Right lobe of liver (tissue), 6 donors: ENCODE measurements around the gene PPDPF. TPM values are rescaled to one million over a fixed set of nuclear protein-coding genes. Genes with fewer than 3 reads are reported as not detected.
"Not testable (repeated sequence)": the region's sequence is repeated elsewhere in the genome, so short reads cannot be mapped to it uniquely, and the experiment has no call there.

Source experiments
- ATAC-seq, 4 donors: fragments of 200-7000 bp; cut with Tn5 transposase; one replicate each; pipeline ENCODE4 v1.9.1; 2020; ENCODE audit warnings: mild to moderate bottlenecking in 4 of 4, moderate library complexity in 4 of 4
- DNase-seq, 3 donors: peaks; one replicate each; pipeline ENCODE4 v3.0.0-alpha.2; 2020
- H3K27ac ChIP-seq, 3 donors: fragments of 200-600 bp; one replicate each; pipeline ENCODE4 v1.8.0; 2022
- H3K27me3 ChIP-seq, 2 donors: fragments of 200-600 bp; one replicate each; pipeline ENCODE4 v1.8.0; 2022
- H3K36me3 ChIP-seq, 4 donors: fragments of 200-600 bp; sonication (generic) in 1 of 4; one replicate each; pipeline versions ENCODE4 v1.5.1 to v1.8.0; 2017 to 2022; ENCODE audit warnings: control low read depth in 1 of 4
- H3K4me1 ChIP-seq, 4 donors: fragments of 200-600 bp; sonication (generic) in 1 of 4; one replicate each; pipeline versions ENCODE4 v1.5.1 to v1.8.0; 2017 to 2022; ENCODE audit warnings: control low read depth in 1 of 4
- H3K4me3 ChIP-seq, 3 donors: fragments of 200-600 bp; one replicate each; pipeline ENCODE4 v1.8.0; 2022
- H3K9me3 ChIP-seq, 4 donors: fragments of 200-600 bp; sonication (generic) in 1 of 4; one replicate each; pipeline versions ENCODE4 v1.5.1 to v1.8.0; 2017 to 2022; ENCODE audit warnings: control low read depth in 1 of 4
- CTCF ChIP-seq, 4 donors: fragments of 200-600 bp in 3 of 4; fragments of 450-650 bp in 1 of 4; IDR thresholded peaks; one replicate each; pipeline versions ENCODE4 v1.5.1 to v1.8.0; 2016 to 2022; ENCODE audit warnings: antibody characterized with exemption in 4 of 4, mild to moderate bottlenecking in 2 of 4
- POLR2A ChIP-seq: fragments of 450-650 bp; IDR thresholded peaks from one replicate; pipeline ENCODE4 v1.6.1; 2017; ENCODE audit warnings: antibody characterized with exemption, mild to moderate bottlenecking
- WGBS: methylation state at CpG from one replicate; pipeline ENCODE4 v1.1.6; 2018; ENCODE audit warnings: low coverage, low lambda C conversion rate; ENCODE audit not compliant: insufficient coverage; ENCODE audit errors: missing lambda C conversion rate; 5-methylcytosine and 5-hydroxymethylcytosine counted together
- intact Hi-C, 2 donors: fragments of 100-400 bp; cut with DNase I; formaldehyde crosslinking; loops; one replicate each; pipeline versions ENCODE4 v1.11.2 to v1.14.1; 2022
- total RNA-seq, 6 experiments: library from RNA; depleted of rRNA in 2 of 6; stranded (reverse); fragments of >200 nt in 2 of 6; fragmentation: NEBNext Ultra II Directional in 3 of 6; extraction: Animal tissue kit (Norgen Biotek cat#: 25700) in 3 of 6; gene quantifications; one replicate each; pipeline versions ENCODE4 v1.1.0 to v1.2.4, GENCODE V29; 2016 to 2023
- donor health status: DM: no; HTN: yes; CAD: no.
- donor health status: DM: no; HTN: no; CAD: no.
- donor health status: DM: no; HTN: no; CAD: no.
- donor health status: DM: no; HTN: yes; CAD: no.
- donor health status: DM: no; HTN: yes; CAD: no.

Gene PPDPF
- total RNA-seq, 6 experiments from 2014 or later, result 50.2 to 99.4 (median 76.7) TPM

GRCh38 chr20:63477944-63478343 lies 42.6 kb upstream of the PPDPF start:
- H3K36me3 ChIP-seq, result no peaks in the 10 kb centered on the region
- H3K27me3 ChIP-seq, result peaks cover 0 to 6% of the 10 kb centered on the region in 2 donors
- no peaks in the 10 kb centered on the region for H3K9me3 ChIP-seq
- H3K27ac ChIP-seq, result no peak overlapping the region
- WGBS, result 35% methylated on average over 6 of the region's 17 CpGs
- H3K4me1 ChIP-seq, result no peaks in the 10 kb centered on the region
- no peak for TF ChIP-seq POLR2A
- no peak for TF ChIP-seq CTCF (IDR thresholded peaks at IDR 0.05)
- ATAC-seq (no peak), DNase-seq (no peak)
- intact Hi-C loops, result no loop called here
- no peak overlapping the region for H3K4me3 ChIP-seq

GRCh38 chr20:63478346-63479302 lies 41.9 kb upstream of the PPDPF start:
- intact Hi-C loops, result no loop called here
- no peak overlapping the region for H3K27ac ChIP-seq
- no peaks in the 10 kb centered on the region for H3K36me3 ChIP-seq
- DNase-seq (no peak), ATAC-seq (no peak)
- TF ChIP-seq POLR2A, result no peak
- no peaks in the 10 kb centered on the region for H3K9me3 ChIP-seq
- H3K4me1 ChIP-seq, result no peaks in the 10 kb centered on the region
- peaks cover 0 to 6% of the 10 kb centered on the region in 2 donors for H3K27me3 ChIP-seq
- 68% methylated on average over 7 of the region's 34 CpGs for WGBS
- H3K4me3 ChIP-seq, result no peak overlapping the region

GRCh38 chr20:63479695-63480419 lies 40.7 kb upstream of the PPDPF start:
- H3K9me3 ChIP-seq, H3K36me3 ChIP-seq, H3K27me3 ChIP-seq, H3K27ac ChIP-seq, DNase-seq, H3K4me3 ChIP-seq, H3K4me1 ChIP-seq, intact Hi-C loops, ATAC-seq: not testable (repeated sequence)
- WGBS, result 50% methylated on average over 7 of the region's 32 CpGs

GRCh38 chr20:63481503-63481902 lies 39.1 kb upstream of the PPDPF start:
- Histone ChIP-seq H3K4me3 (no peak overlapping the region), H3K4me1 (no peaks in the 10 kb centered on the region), H3K9me3 (no peaks in the 10 kb centered on the region), H3K27ac (no peak overlapping the region), H3K36me3 (no peaks in the 10 kb centered on the region), H3K27me3 (no peaks in the 10 kb centered on the region)
- TF ChIP-seq POLR2A (no peak), CTCF (IDR thresholded peaks at IDR 0.05) (no peak)
- WGBS, result 27% methylated on average over 6 of the region's 12 CpGs
- intact Hi-C loops, result no loop called here
- no peak for DNase-seq
- ATAC-seq, result no peak

- DNase-seq (no peak), ATAC-seq (no peak)
- TF ChIP-seq CTCF (IDR thresholded peaks at IDR 0.05) (no peak), POLR2A (no peak)
- Histone ChIP-seq H3K4me3 (no peak overlapping the region), H3K27ac (no peak overlapping the region), H3K36me3 (no peaks in the 10 kb centered on the region), H3K27me3 (no peaks in the 10 kb centered on the region), H3K4me1 (no peaks in the 10 kb centered on the region), H3K9me3 (no peaks in the 10 kb centered on the region)
- WGBS, result 38% methylated on average over 5 of the region's 11 CpGs
- intact Hi-C loops, result no loop called here
These were observed 38.5 kb upstream of the PPDPF start for GRCh38 chr20:63482021-63482587.
